Tibial nerve (tissue), 4 donors: Measurements from ENCODE around the gene OR2M5. TPM values are rescaled to one million over a fixed set of nuclear protein-coding genes. Genes with fewer than 3 reads are reported as not detected.

Experiments
- DNase-seq, 2 donors: peaks; one replicate each; pipeline ENCODE4 v3.0.0-alpha.2; 2019; ENCODE audit warnings: low spot score in 2 of 2
- H3K27ac ChIP-seq, 4 donors: fragments of 200-600 bp; sonication (generic) in 3 of 4; one replicate each; pipeline ENCODE4 v1.5.1; 2017 to 2019; ENCODE audit warnings: mild to moderate bottlenecking in 1 of 4
- H3K27me3 ChIP-seq, 2 donors: fragments of 200-600 bp; sonication (generic) in 1 of 2; one replicate each; pipeline versions ENCODE4 v1.5.1 to v1.6.0; 2017 to 2019
- H3K36me3 ChIP-seq, 3 donors: fragments of 200-600 bp; sonication (generic); one replicate each; pipeline ENCODE4 v1.5.1; 2018 to 2019
- H3K4me1 ChIP-seq, 4 donors: fragments of 200-600 bp; sonication (generic) in 3 of 4; one replicate each; pipeline ENCODE4 v1.5.1; 2017 to 2019
- H3K4me3 ChIP-seq, 4 donors: fragments of 200-600 bp; sonication (generic) in 3 of 4; one replicate each; pipeline ENCODE4 v1.5.1; 2017 to 2019; ENCODE audit warnings: mild to moderate bottlenecking in 1 of 4, moderate library complexity in 1 of 4
- H3K9me3 ChIP-seq, 4 donors: fragments of 200-600 bp; sonication (generic) in 3 of 4; one replicate each; pipeline ENCODE4 v1.5.1; 2017 to 2019
- CTCF ChIP-seq, 5 experiments: fragments of 200-600 bp in 3 of 5; fragments of 450-650 bp in 2 of 5; sonication (generic) in 3 of 5; IDR thresholded peaks; one replicate each; pipeline ENCODE4 v1.5.1; 2016 to 2019; ENCODE audit warnings: antibody characterized with exemption in 5 of 5, mild to moderate bottlenecking in 3 of 5, moderate library complexity in 2 of 5
- EP300 ChIP-seq, 2 donors: sonication (generic); formaldehyde crosslinking; IDR thresholded peaks; one replicate each; pipeline ENCODE4 v1.6.1; 2017; ENCODE audit warnings: antibody characterized with exemption in 2 of 2, mild to moderate bottlenecking in 1 of 2
- POLR2A ChIP-seq, 2 donors: fragments of 450-650 bp; IDR thresholded peaks; one replicate each; pipeline ENCODE4 v1.6.1; 2017; ENCODE audit warnings: antibody characterized with exemption in 2 of 2, mild to moderate bottlenecking in 2 of 2, moderate library complexity in 2 of 2
- WGBS, 2 donors: methylation state at CpG; one replicate each; pipeline ENCODE4 v1.1.5; 2018; 5-methylcytosine and 5-hydroxymethylcytosine counted together
- total RNA-seq, 4 donors: library from RNA; depleted of rRNA; stranded (reverse); fragments of >200 nt; gene quantifications; one replicate each; pipeline ENCODE4 v1.1.0, GENCODE V29; 2016

The OR2M5 gene
- total RNA-seq, 4 donors from 2014 or later = not detected

DNA sequence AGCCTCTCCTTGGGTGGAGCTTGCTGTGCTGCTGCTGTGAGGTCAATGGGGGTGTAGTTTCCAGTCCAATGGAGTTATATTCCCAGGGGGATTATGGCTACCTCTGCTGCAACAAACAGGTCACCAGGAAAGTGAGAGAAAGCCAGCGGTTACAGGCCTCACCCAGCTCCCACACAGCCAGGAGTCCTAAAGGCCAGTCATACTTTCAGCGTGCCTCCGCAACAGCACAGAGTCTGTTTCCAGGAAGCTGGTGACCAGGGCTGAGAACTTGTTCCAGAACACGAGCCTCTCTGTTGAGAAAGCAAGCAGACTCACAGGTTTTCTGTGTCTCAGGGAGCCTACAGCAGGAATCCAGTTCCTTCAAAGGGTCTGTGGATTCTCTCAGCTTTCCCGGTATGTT, 17.3 kb upstream of the OR2M5 start:
- Histone ChIP-seq H3K27ac (no peak overlapping the region), H3K36me3 (no peaks in the 10 kb centered on the region), H3K27me3 (no peaks in the 10 kb centered on the region), H3K9me3 (peaks cover 0 to 33% (median 0%) of the 10 kb centered on the region in 4 donors), H3K4me3 (no peak overlapping the region), H3K4me1 (no peaks in the 10 kb centered on the region)
- 87 to 88% methylated on average over 5 of the region's 5 CpGs for WGBS, 2 donors
- TF ChIP-seq POLR2A (IDR thresholded peaks at IDR 0.05) = no peak
- TF ChIP-seq CTCF (IDR thresholded peaks at IDR 0.05) = no peak
- TF ChIP-seq EP300 (IDR thresholded peaks at IDR 0.05) = no peak
- no peak for DNase-seq

GRCh38 chr1:248136811-248137210, 8.1 kb upstream of the OR2M5 start:
- no peak for DNase-seq

GRCh38 chr1:248140846-248141245, 4.1 kb upstream of the OR2M5 start:
- H3K36me3 ChIP-seq = no peaks in the 10 kb centered on the region
- H3K27ac ChIP-seq = no peak overlapping the region
- no peaks in the 10 kb centered on the region for H3K27me3 ChIP-seq
- no peak for TF ChIP-seq CTCF (IDR thresholded peaks at IDR 0.05)
- no peak for TF ChIP-seq EP300 (IDR thresholded peaks at IDR 0.05)
- no peak for TF ChIP-seq POLR2A (IDR thresholded peaks at IDR 0.05)
- WGBS, 2 donors = 60 to 76% methylated on average over 1 of the region's 1 CpG
- peaks cover 0 to 5% (median 0%) of the 10 kb centered on the region in 4 donors for H3K9me3 ChIP-seq
- DNase-seq = no peak
- H3K4me1 ChIP-seq = no peaks in the 10 kb centered on the region
- no peak overlapping the region for H3K4me3 ChIP-seq

More at GRCh38 chr1:248136811-248137210, 8.1 kb upstream of the OR2M5 start:
- H3K27me3 ChIP-seq = no peaks in the 10 kb centered on the region
- WGBS, 2 donors = 69 to 84% methylated on average over 7 to 21 of the region's 21 CpGs
- no peak overlapping the region for H3K27ac ChIP-seq
- no peak overlapping the region for H3K4me3 ChIP-seq
- peaks cover 0 to 15% (median 0%) of the 10 kb centered on the region in 4 donors for H3K9me3 ChIP-seq
- H3K36me3 ChIP-seq = no peaks in the 10 kb centered on the region
- TF ChIP-seq CTCF (IDR thresholded peaks at IDR 0.05) (no peak), EP300 (IDR thresholded peaks at IDR 0.05) (no peak), POLR2A (IDR thresholded peaks at IDR 0.05) (no peak)
- H3K4me1 ChIP-seq = no peaks in the 10 kb centered on the region

DNA sequence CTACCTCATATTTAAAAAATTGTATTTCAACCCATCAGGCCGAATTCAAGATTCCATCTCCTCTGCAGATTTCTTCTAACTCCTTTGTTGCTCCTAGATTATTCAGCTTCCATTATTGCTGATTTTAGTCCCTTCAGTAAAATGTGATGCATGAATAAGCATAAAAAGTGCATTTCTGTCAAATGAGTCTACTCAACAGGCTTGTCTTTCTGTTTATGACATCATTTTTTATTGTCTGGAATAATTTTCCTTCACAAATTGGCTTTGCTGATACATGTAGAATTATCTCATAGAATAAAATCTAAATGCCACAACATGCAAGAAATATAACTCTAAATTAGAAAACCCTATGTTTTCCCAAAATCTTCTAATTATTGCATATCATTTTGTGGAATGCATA, 1.6 kb upstream of the OR2M5 start:
- no peaks in the 10 kb centered on the region for H3K27me3 ChIP-seq
- 43 to 60% methylated on average over 1 of the region's 1 CpG for whole genome bisulfite sequencing, 2 donors
- H3K4me1 ChIP-seq = no peaks in the 10 kb centered on the region
- DNase-seq = no peak
- TF ChIP-seq POLR2A (IDR thresholded peaks at IDR 0.05) (no peak), CTCF (IDR thresholded peaks at IDR 0.05) (no peak), EP300 (IDR thresholded peaks at IDR 0.05) (no peak)
- H3K4me3 ChIP-seq = no peak overlapping the region
- H3K27ac ChIP-seq = no peak overlapping the region
- peaks cover 0 to 9% (median 0%) of the 10 kb centered on the region in 4 donors for H3K9me3 ChIP-seq
- H3K36me3 ChIP-seq = no peaks in the 10 kb centered on the region

GRCh38 chr1:248152056-248152827, 7.3 kb downstream of the OR2M5 start:
- no peak for DNase-seq
- TF ChIP-seq POLR2A (IDR thresholded peaks at IDR 0.05) = no peak
- TF ChIP-seq CTCF (IDR thresholded peaks at IDR 0.05) = no peak
- TF ChIP-seq EP300 (IDR thresholded peaks at IDR 0.05) = no peak
- no peaks in the 10 kb centered on the region for H3K27me3 ChIP-seq
- H3K4me3 ChIP-seq = no peak overlapping the region
- peaks cover 0 to 5% (median 0%) of the 10 kb centered on the region in 4 donors for H3K9me3 ChIP-seq
- no peaks in the 10 kb centered on the region for H3K4me1 ChIP-seq
- no peak overlapping the region for H3K27ac ChIP-seq
- H3K36me3 ChIP-seq = no peaks in the 10 kb centered on the region
- 80 to 85% methylated on average over 5 to 6 of the region's 6 CpGs for WGBS, 2 donors
